Measurements from ENCODE around the gene M6PR. TPM values are rescaled to one million over a fixed set of nuclear protein-coding genes. Genes with fewer than 3 reads are reported as not detected.
"Not testable (repeated sequence)": the region's sequence is repeated elsewhere in the genome, so short reads cannot be mapped to it uniquely, and the experiment has no call there.

The M6PR gene
- total and polyA plus RNA-seq, 4 donors, result 49.9 to 225 (median 157) TPM

DNA sequence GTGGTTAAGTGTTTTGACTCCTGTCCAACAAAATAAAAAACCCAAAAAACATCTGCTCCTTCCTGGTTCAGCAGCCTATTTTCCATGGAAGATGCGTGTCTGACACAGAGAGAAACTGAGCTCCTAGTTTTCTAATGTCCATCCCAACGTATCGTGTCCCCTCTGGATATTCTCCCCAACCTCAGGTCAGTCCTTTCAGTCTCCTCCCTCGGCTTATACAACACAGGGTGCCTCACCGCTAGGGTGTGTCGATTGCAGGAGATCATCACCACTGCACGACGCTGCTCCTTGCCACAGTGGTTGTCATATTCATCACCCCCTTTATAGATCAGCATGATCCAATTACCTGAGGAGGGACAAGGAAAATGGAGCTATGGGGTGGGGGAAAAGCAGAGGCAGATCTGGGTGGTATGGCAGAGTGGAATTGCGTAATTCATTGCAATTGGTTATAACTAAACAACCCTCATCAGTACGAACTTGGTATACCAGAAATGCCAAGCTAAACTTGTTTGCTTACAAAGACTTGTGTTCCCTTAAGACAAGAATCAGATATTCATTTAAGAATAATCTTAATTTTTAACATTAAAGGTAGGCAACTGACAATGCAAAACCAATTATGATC is 5.8 kb downstream of the M6PR start:
- Histone ChIP-seq H3K9ac (ENCODE audit: insufficient read depth in 1 of 2, low read length in 2 of 2) (no peak overlapping the region), H3K27me3 (ENCODE audit: control insufficient read depth in 3 of 3, insufficient read depth in 3 of 3, low read length in 2 of 3) (no peaks in the 10 kb centered on the region), H3K36me3 (ENCODE audit: control insufficient read depth in 4 of 4, insufficient read depth in 4 of 4, low read length in 4 of 4) (peaks cover 23 to 39% (median 37%) of the 10 kb centered on the region in 4 donors), H3K27ac (ENCODE audit: low read depth in 1 of 2, low read length in 1 of 2) (no peak overlapping the region), H3K4me3 (no peak overlapping the region), H3K9me3 (ENCODE audit: control insufficient read depth in 4 of 4, insufficient read depth in 3 of 4, low read length in 3 of 4) (no peaks in the 10 kb centered on the region), H3K4me1 (ENCODE audit: control insufficient read depth in 5 of 5, insufficient read depth in 5 of 5, low read length in 5 of 5) (peaks cover 0 to 12% (median 0%) of the 10 kb centered on the region in 5 donors)
- no peak for ATAC-seq (ENCODE audit: insufficient read depth, low FRiP score)
- 87 to 93% methylated on average over 10 of the region's 10 CpGs for WGBS, 2 donors
- no peak for TF ChIP-seq CTCF (IDR thresholded peaks at IDR 0.05; ENCODE audit: control extremely low read depth, extremely low read depth)
- no peak for DNase-seq

DNA sequence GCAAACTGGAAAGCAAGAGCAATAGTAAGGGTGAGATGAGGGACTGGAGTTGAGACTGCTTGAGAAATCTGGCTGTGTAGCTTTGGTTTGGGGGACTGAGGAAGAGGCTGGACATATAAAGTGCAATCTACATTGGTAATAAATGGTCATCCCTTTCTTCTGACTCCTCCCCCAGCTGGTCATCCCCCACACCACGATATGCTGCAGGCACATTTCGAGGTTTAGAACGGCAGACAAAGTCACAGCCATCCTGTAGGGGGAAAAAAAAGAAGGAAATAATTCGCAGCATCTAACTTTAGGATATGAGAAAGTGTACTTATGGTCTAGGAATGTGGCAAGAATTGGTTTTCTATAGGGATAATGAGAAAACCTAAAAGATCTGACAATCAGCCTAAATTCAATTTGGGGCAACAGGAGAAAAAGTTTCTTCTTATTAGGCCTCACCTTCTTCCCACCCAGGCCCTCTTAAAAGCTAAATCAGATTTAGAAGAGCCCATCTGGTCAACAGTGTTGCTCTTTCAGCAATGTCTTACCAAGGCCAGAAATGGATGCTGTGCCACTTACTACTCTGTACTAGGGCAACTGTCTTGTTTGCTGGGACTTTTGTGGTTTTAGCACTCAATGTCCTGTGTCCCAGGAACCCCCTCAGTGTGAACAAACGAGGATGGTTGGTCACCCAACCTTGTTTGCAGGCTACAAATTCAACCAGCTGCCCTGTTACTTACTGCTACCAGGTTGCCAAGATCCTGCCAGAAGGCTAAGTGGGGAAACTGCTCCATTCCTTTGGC is 7.6 kb downstream of the M6PR start:
- Histone ChIP-seq H3K27ac (ENCODE audit: low read depth in 1 of 2, low read length in 1 of 2) (no peak overlapping the region), H3K36me3 (ENCODE audit: control insufficient read depth in 4 of 4, insufficient read depth in 4 of 4, low read length in 4 of 4) (peaks cover 28 to 44% (median 38%) of the 10 kb centered on the region in 4 donors), H3K27me3 (ENCODE audit: control insufficient read depth in 3 of 3, insufficient read depth in 3 of 3, low read length in 2 of 3) (no peaks in the 10 kb centered on the region), H3K4me3 (no peak overlapping the region), H3K9me3 (ENCODE audit: control insufficient read depth in 4 of 4, insufficient read depth in 3 of 4, low read length in 3 of 4) (no peaks in the 10 kb centered on the region), H3K4me1 (ENCODE audit: control insufficient read depth in 5 of 5, insufficient read depth in 5 of 5, low read length in 5 of 5) (no peaks in the 10 kb centered on the region), H3K9ac (ENCODE audit: insufficient read depth in 1 of 2, low read length in 2 of 2) (no peak overlapping the region)
- DNase-seq (no peak), ATAC-seq (ENCODE audit: insufficient read depth, low FRiP score) (no peak)
- TF ChIP-seq CTCF (IDR thresholded peaks at IDR 0.05; ENCODE audit: control extremely low read depth, extremely low read depth), result no peak
- 71 to 79% methylated on average over 5 of the region's 5 CpGs for WGBS, 2 donors

DNA sequence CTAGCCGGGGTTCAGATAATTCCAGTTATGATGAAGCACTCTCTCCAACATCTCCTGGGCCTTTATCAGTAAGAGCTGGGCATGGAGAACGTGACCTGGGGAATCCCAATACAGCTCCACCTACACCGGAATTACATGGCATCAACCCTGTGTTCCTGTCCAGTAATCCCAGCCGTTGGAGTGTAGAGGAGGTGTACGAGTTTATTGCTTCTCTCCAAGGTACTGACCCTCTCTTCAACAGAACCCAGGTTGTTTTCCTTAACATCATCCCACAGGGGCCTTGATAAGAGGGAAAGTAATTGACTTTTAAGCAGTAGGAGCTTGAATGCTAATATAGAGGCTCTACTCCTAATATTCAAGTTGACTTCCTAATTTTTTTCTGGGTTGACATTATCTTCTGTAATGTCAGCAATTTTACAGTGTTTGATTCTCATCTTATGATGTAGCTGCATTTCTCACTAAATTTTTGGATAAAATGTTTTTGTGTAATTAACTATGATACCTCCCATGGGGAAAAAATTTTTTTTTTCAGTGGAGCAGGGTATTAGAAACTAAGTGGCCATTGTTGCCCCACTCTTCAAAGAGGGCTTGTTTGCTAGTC is 11.5 kb downstream of the M6PR start:
- H3K36me3 ChIP-seq (ENCODE audit: control insufficient read depth in 4 of 4, insufficient read depth in 4 of 4, low read length in 4 of 4), result peaks cover 16 to 40% (median 21%) of the 10 kb centered on the region in 4 donors
- H3K4me1 ChIP-seq (ENCODE audit: control insufficient read depth in 5 of 5, insufficient read depth in 5 of 5, low read length in 5 of 5); H3K27me3 ChIP-seq (ENCODE audit: control insufficient read depth in 3 of 3, insufficient read depth in 3 of 3, low read length in 2 of 3); H3K9ac ChIP-seq (ENCODE audit: insufficient read depth in 1 of 2, low read length in 2 of 2); DNase-seq; H3K9me3 ChIP-seq (ENCODE audit: control insufficient read depth in 4 of 4, insufficient read depth in 3 of 4, low read length in 3 of 4); ATAC-seq (ENCODE audit: insufficient read depth, low FRiP score); H3K4me3 ChIP-seq; H3K27ac ChIP-seq (ENCODE audit: low read depth in 1 of 2, low read length in 1 of 2): not testable (repeated sequence)
- WGBS, 2 donors, result 83 to 85% methylated on average over 3 of the region's 5 CpGs

DNA sequence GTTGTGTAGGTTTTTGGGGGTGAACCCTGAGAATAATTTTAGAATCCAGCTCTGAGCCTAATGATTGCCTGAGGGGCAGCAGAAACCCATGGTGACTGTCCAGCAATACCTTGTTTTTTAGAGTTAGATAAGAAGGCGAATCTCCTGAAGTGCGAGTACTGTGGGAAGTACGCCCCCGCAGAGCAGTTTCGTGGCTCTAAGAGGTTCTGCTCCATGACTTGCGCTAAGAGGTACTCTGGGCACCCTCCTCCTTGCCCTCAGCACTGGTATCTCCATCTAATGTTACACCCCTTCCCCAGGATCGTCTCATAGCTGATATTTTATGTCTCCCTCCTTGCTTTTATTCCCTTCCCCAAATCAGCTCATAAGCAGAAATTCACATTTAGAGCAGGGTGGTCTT is 12.7 kb downstream of the M6PR start:
- no peak for TF ChIP-seq CTCF (IDR thresholded peaks at IDR 0.05; ENCODE audit: control extremely low read depth, extremely low read depth)
- peaks cover 9 to 38% (median 13%) of the 10 kb centered on the region in 4 donors for H3K36me3 ChIP-seq (ENCODE audit: control insufficient read depth in 4 of 4, insufficient read depth in 4 of 4, low read length in 4 of 4)

DNA sequence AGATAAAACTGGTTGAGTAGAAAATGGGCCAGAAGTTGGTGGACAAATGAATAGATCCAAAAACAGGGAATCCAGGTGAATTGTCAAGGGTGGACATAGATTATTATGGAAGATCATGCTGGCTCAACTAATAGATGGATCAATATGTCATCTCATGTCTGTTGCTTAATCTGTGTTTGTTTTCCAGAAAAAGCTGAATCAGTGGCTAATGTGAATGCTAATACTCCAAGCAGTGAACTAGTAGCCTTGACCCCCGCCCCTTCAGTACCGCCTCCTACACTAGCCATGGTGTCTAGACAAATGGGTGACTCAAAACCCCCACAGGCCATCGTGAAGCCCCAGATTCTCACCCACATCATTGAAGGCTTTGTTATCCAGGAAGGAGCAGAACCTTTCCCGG is 15.4 kb downstream of the M6PR start:
- not testable (repeated sequence) for H3K27me3 ChIP-seq (ENCODE audit: control insufficient read depth in 3 of 3, insufficient read depth in 3 of 3, low read length in 2 of 3); ATAC-seq (ENCODE audit: insufficient read depth, low FRiP score); H3K9me3 ChIP-seq (ENCODE audit: control insufficient read depth in 4 of 4, insufficient read depth in 3 of 4, low read length in 3 of 4); H3K27ac ChIP-seq (ENCODE audit: low read depth in 1 of 2, low read length in 1 of 2); H3K4me3 ChIP-seq; H3K4me1 ChIP-seq (ENCODE audit: control insufficient read depth in 5 of 5, insufficient read depth in 5 of 5, low read length in 5 of 5); DNase-seq; H3K9ac ChIP-seq (ENCODE audit: insufficient read depth in 1 of 2, low read length in 2 of 2)
- H3K36me3 ChIP-seq (ENCODE audit: control insufficient read depth in 4 of 4, insufficient read depth in 4 of 4, low read length in 4 of 4), result peaks cover 13 to 50% (median 16%) of the 10 kb centered on the region in 4 donors
- 92 to 98% methylated on average over 3 to 4 of the region's 4 CpGs for WGBS, 2 donors

More for the DNA sequence above, 12.7 kb downstream of the M6PR start:
- 95 to 97% methylated on average over 7 of the region's 7 CpGs for WGBS, 2 donors
- H3K9me3 ChIP-seq (ENCODE audit: control insufficient read depth in 4 of 4, insufficient read depth in 3 of 4, low read length in 3 of 4), result no peaks in the 10 kb centered on the region
- DNase-seq (no peak), ATAC-seq (ENCODE audit: insufficient read depth, low FRiP score) (no peak)
- H3K27me3 ChIP-seq (ENCODE audit: control insufficient read depth in 3 of 3, insufficient read depth in 3 of 3, low read length in 2 of 3), result no peaks in the 10 kb centered on the region
- no peaks in the 10 kb centered on the region for H3K4me1 ChIP-seq (ENCODE audit: control insufficient read depth in 5 of 5, insufficient read depth in 5 of 5, low read length in 5 of 5)
- no peak overlapping the region for H3K27ac ChIP-seq (ENCODE audit: low read depth in 1 of 2, low read length in 1 of 2)
- no peak overlapping the region for H3K9ac ChIP-seq (ENCODE audit: insufficient read depth in 1 of 2, low read length in 2 of 2)
- H3K4me3 ChIP-seq, result no peak overlapping the region

Measured in lung (tissue), 12 donors.